Endothelial cell of umbilical vein (primary cell): ENCODE measurements around the gene EPN1. TPM values are rescaled to one million over a fixed set of nuclear protein-coding genes. Genes with fewer than 3 reads are reported as not detected.

Experiments used
- BruUV-seq: library from RNA; stranded (reverse); fragments of 400-500 nt; replicated peaks from 2 replicates; lab custom pipeline; 2021; lab: Mats Ljungman, UMichigan
- CTCF ChIA-PET: fragments of 300-600, 350-600 bp; sonication (Branson Sonifier 250); formaldehyde crosslinking; loops from one replicate; lab custom pipeline; 2021; ENCODE audit warnings: antibody characterized with exemption, inconsistent platforms; lab: Charles Lee
- POLR2A ChIA-PET: fragments of 300-600, 350-600 bp; sonication (Branson Sonifier 250); formaldehyde crosslinking; loops from one replicate; lab custom pipeline; 2021; ENCODE audit warnings: antibody characterized with exemption, inconsistent platforms; lab: Charles Lee
- DNase-seq: peaks from one replicate; pipeline ENCODE4 v3.0.0-alpha.2; 2011; ENCODE audit warnings: low read depth, low spot score
- FAIRE-seq: peaks from 2 replicates; lab custom pipeline; 2011; peaks lifted over from hg19 to GRCh38; lab: Jason Lieb, UNC
- H2AFZ ChIP-seq: 2 replicates; pipeline ENCODE4 v1.6.0; 2012; ENCODE audit warnings: low read depth, low read length, control low read depth, inconsistent platforms
- H3K27ac ChIP-seq: 2 replicates; pipeline ENCODE4 v1.5.1; 2011; ENCODE audit warnings: low read depth, mild to moderate bottlenecking, control low read depth, low read length, moderate library complexity; ENCODE audit not compliant: insufficient read depth
- H3K27me3 ChIP-seq, 2 experiments: 2 replicates each; pipeline versions ENCODE4 v1.6.0 to v1.6.1; 2011; ENCODE audit warnings: low read length in 2 of 2, mixed read lengths in 1 of 2; ENCODE audit not compliant: control insufficient read depth in 2 of 2, insufficient read depth in 2 of 2
- H3K36me3 ChIP-seq, 2 experiments: 2 replicates in 1 of 2; 3 replicates in 1 of 2; pipeline ENCODE4 v1.5.1; 2011; ENCODE audit warnings: low read length in 2 of 2, mild to moderate bottlenecking in 1 of 2, moderate library complexity in 1 of 2; ENCODE audit not compliant: control insufficient read depth in 2 of 2, insufficient read depth in 2 of 2; ENCODE audit errors: extremely low read depth in 1 of 2
- H3K4me1 ChIP-seq: 3 replicates; pipeline ENCODE4 v1.5.1; 2011; ENCODE audit warnings: mild to moderate bottlenecking, low read length; ENCODE audit not compliant: control insufficient read depth, insufficient read depth; ENCODE audit errors: extremely low read depth
- H3K4me2 ChIP-seq: 2 replicates; pipeline ENCODE4 v1.6.1; 2011; ENCODE audit warnings: low read length, control low read depth, mixed read lengths; ENCODE audit not compliant: insufficient read depth
- H3K4me3 ChIP-seq, 3 experiments: fragments of 200-600 bp in 1 of 3; sonication (generic), shearing (Covaris generic) in 1 of 3; replicated peaks in 1 of 3; 2 replicates each; pipeline ENCODE4 v1.5.1; 2011 to 2016; ENCODE audit warnings: control low read depth in 3 of 3, low read length in 3 of 3, mild to moderate bottlenecking in 2 of 3, inconsistent platforms in 1 of 3, low read depth in 1 of 3, moderate library complexity in 1 of 3; ENCODE audit not compliant: insufficient read depth in 1 of 3
- H3K79me2 ChIP-seq: 2 replicates; pipeline ENCODE4 v1.6.0; 2012; ENCODE audit warnings: low read length, inconsistent platforms; ENCODE audit not compliant: control insufficient read depth, insufficient read depth
- H3K9ac ChIP-seq: replicated peaks from 2 replicates; pipeline ENCODE3; 2011; ENCODE audit warnings: low read length, control low read depth; ENCODE audit not compliant: insufficient read depth; ENCODE audit errors: extremely low read depth
- H3K9me1 ChIP-seq: replicated peaks from 3 replicates; pipeline ENCODE4 v1.6.0; 2011; ENCODE audit warnings: mild to moderate bottlenecking, low read length; ENCODE audit not compliant: control insufficient read depth, insufficient read depth; ENCODE audit errors: extremely low read depth
- H3K9me3 ChIP-seq: replicated peaks from 2 replicates; pipeline ENCODE4 v1.5.1; 2012; ENCODE audit warnings: low read length, inconsistent platforms; ENCODE audit not compliant: control insufficient read depth, insufficient read depth
- H4K20me1 ChIP-seq: replicated peaks from 2 replicates; pipeline ENCODE3; 2011; ENCODE audit warnings: mild to moderate bottlenecking, low read length; ENCODE audit not compliant: control insufficient read depth, insufficient read depth; ENCODE audit errors: extremely low read depth
- CTCF ChIP-seq, 2 donors: IDR thresholded peaks; 1 replicate in 1 of 2; 2 replicates in 1 of 2; pipeline ENCODE4 v1.5.1; 2011; ENCODE audit warnings: low read length in 2 of 2, mild to moderate bottlenecking in 2 of 2, moderate library complexity in 2 of 2, control low read depth in 1 of 2, inconsistent platforms in 1 of 2, low read depth in 1 of 2; ENCODE audit not compliant: insufficient read depth in 1 of 2; ENCODE audit errors: extremely low read depth in 1 of 2
- EZH2 ChIP-seq: IDR thresholded peaks from 2 replicates; pipeline ENCODE4 v1.6.1; 2012; ENCODE audit warnings: borderline replicate concordance, low read depth, mild to moderate bottlenecking, moderate library complexity, low read length, inconsistent platforms; ENCODE audit not compliant: severe bottlenecking
- FOS ChIP-seq: IDR thresholded peaks from 2 replicates; pipeline ENCODE4 v1.6.1; 2011; ENCODE audit warnings: mild to moderate bottlenecking, low read length, moderate library complexity, borderline replicate concordance; ENCODE audit not compliant: insufficient read depth
- GATA2 ChIP-seq: IDR thresholded peaks from 2 replicates; pipeline ENCODE4 v1.7.0; 2011; ENCODE audit warnings: low read depth, mild to moderate bottlenecking, moderate library complexity, mixed read lengths, low read length; ENCODE audit not compliant: insufficient read length, insufficient read depth
- JUN ChIP-seq: IDR thresholded peaks from 2 replicates; pipeline ENCODE4 v1.6.1; 2011; ENCODE audit warnings: borderline replicate concordance, low read depth; ENCODE audit not compliant: insufficient read length, insufficient read depth
- MAX ChIP-seq: IDR thresholded peaks from 2 replicates; pipeline ENCODE4 v1.6.1; 2011; ENCODE audit not compliant: insufficient read depth, insufficient read length
- MYC ChIP-seq: IDR thresholded peaks from one replicate; pipeline ENCODE4 v1.6.1; 2011; ENCODE audit warnings: mild to moderate bottlenecking, low read depth, low read length
- POLR2A ChIP-seq: IDR thresholded peaks from 2 replicates; pipeline ENCODE4 v1.6.1; 2012; ENCODE audit warnings: low read depth, mild to moderate bottlenecking, control low read depth, low read length
- POLR2AphosphoS5 ChIP-seq: IDR thresholded peaks from 2 replicates; pipeline ENCODE4 v1.6.1; 2012; ENCODE audit warnings: low read depth, mild to moderate bottlenecking, control low read depth, low read length, moderate library complexity; ENCODE audit not compliant: insufficient read depth
- dilution Hi-C: fragments of 300-500 bp; cut with MboI; formaldehyde crosslinking; loops from one replicate; pipeline ENCODE4 v1.15.0; 2019; ENCODE audit warnings: low sequenced_read_pairs; ENCODE audit not compliant: extremely low pct_ligation_motif_present
- intact Hi-C: fragments of 100-400 bp; cut with micrococcal nuclease; formaldehyde crosslinking; loops from one replicate; pipeline ENCODE4 v1.10.0; 2022
- polyA plus RNA-seq, 4 experiments: library from polyadenylated mRNA; depleted of rRNA in 3 of 4; stranded (reverse) in 3 of 4; unstranded in 1 of 4; fragments of >200 nt; gene quantifications; 2 replicates each; pipeline versions ENCODE4 v1.2.1 to v1.2.3, GENCODE V29; 2011 to 2012; ENCODE audit warnings: missing spikeins in 1 of 4
- total RNA-seq: library from RNA; stranded (reverse); gene quantifications from 2 replicates; pipeline ENCODE4 v1.2.3, GENCODE V29; 2021

EPN1 gene
- total and polyA plus RNA-seq, 2 donors (not counting 3 experiments of a cell fraction or from before 2014, with no cell fraction given): 87.2 to 138 TPM

- no peak overlapping the region for H3K9ac ChIP-seq
- CTCF ChIA-PET: no interaction called here
- no peak overlapping the region for H2AFZ ChIP-seq
- no peaks in the 10 kb centered on the region for H3K9me1 ChIP-seq
- dilution Hi-C loops: no loop called here
- peaks cover 0 to 35% of the 10 kb centered on the region in 2 experiments for H3K36me3 ChIP-seq
- no peaks in the 10 kb centered on the region for H3K27me3 ChIP-seq
- H4K20me1 ChIP-seq: no peaks in the 10 kb centered on the region
- TF ChIP-seq POLR2AphosphoS5 (no peak), CTCF (IDR thresholded peaks at IDR 0.05; ENCODE audit: extremely low read depth in 1 of 2, insufficient read depth in 1 of 2, low read depth in 1 of 2, low read length in 2 of 2) (no peak), FOS (no peak), MYC (no peak), JUN (no peak), POLR2A (no peak), MAX (no peak), GATA2 (no peak), EZH2 (no peak)
- DNase-seq (no peak), FAIRE-seq (no peak)
- POLR2A ChIA-PET: no interaction called here
- BruUV-seq: no TSS peak
- intact Hi-C loops: no loop called here
- no peak overlapping the region for H3K27ac ChIP-seq
- no peaks in the 10 kb centered on the region for H3K4me1 ChIP-seq
- no peak overlapping the region for H3K4me3 ChIP-seq
- no peaks in the 10 kb centered on the region for H3K79me2 ChIP-seq
- H3K4me2 ChIP-seq: no peak overlapping the region
- no peaks in the 10 kb centered on the region for H3K9me3 ChIP-seq
Observed at GRCh38 chr19:55698256-55698655, 23.2 kb downstream of the EPN1 start.
